CMK (cell line): ENCODE measurements around the gene NR2F1.
"Not testable (repeated sequence)": the region's sequence is repeated elsewhere in the genome, so short reads cannot be mapped to it uniquely, and the experiment has no call there.

Source experiments
- DNase-seq: peaks from one replicate; pipeline ENCODE4 v3.0.0-alpha.2; 2010; ENCODE audit warnings: low read depth

The NR2F1 gene

GRCh38 chr5:93582677-93583438, at the start of gene NR2F1:
Gene NR2F1, plus strand, starts transcription at chr5:93583222. Its CDS starts 1,802 bp downstream, at chr5:93585024.
- peak; percentile 93 for DNase-seq

GRCh38 chr5:93545872-93546271, 37.1 kb upstream of the NR2F1 start:
- DNase-seq, result no peak

- DNase-seq, result not testable (repeated sequence)
These were observed 33.4 kb upstream of the NR2F1 start for GRCh38 chr5:93549594-93549993.

GRCh38 chr5:93557021-93557604, 25.9 kb upstream of the NR2F1 start:
- DNase-seq, result no peak

GRCh38 chr5:93566091-93566490, 16.9 kb upstream of the NR2F1 start:
- DNase-seq, result no peak

GRCh38 chr5:93567424-93567823, 15.6 kb upstream of the NR2F1 start:
- DNase-seq, result no peak

GRCh38 chr5:93569300-93570160, 13.5 kb upstream of the NR2F1 start:
- DNase-seq, result no peak

GRCh38 chr5:93570294-93571113, 12.5 kb upstream of the NR2F1 start:
- no peak for DNase-seq

- no peak for DNase-seq
These were observed 11.7 kb upstream of the NR2F1 start for GRCh38 chr5:93571114-93571949.

GRCh38 chr5:93572101-93572607, 10.9 kb upstream of the NR2F1 start:
- DNase-seq, result no peak

- no peak for DNase-seq
These were observed 10.2 kb upstream of the NR2F1 start for GRCh38 chr5:93572608-93573353.

- no peak for DNase-seq
These were observed 9.4 kb upstream of the NR2F1 start for GRCh38 chr5:93573354-93574351.

GRCh38 chr5:93574491-93575305, 8.3 kb upstream of the NR2F1 start:
- no peak for DNase-seq

GRCh38 chr5:93575461-93576414, 7.3 kb upstream of the NR2F1 start:
- no peak for DNase-seq

GRCh38 chr5:93576994-93577853, 5.8 kb upstream of the NR2F1 start:
- no peak for DNase-seq
